ENCODE data around the gene EHMT1. TPM values are rescaled to one million over a fixed set of nuclear protein-coding genes. Genes with fewer than 3 reads are reported as not detected.
A peak's percentile ranks its signal among the peaks of the same experiment; 100 is the strongest.

Gene EHMT1
- polyA plus RNA-seq, 2 of the 4 experiments (the other 2 are of a cell fraction), result 41.3 to 48.0 TPM

- no peak for FAIRE-seq
- Histone ChIP-seq H3K4me2 (no peak overlapping the region), H3K27ac (no peak overlapping the region), H3K4me3 (no peak overlapping the region), H3K4me1 (no peaks in the 10 kb centered on the region), H3K9me3 (no peaks in the 10 kb centered on the region)
- WGBS (ENCODE audit: missing lambda C conversion rate), result 93% methylated on average over 14 of the region's 14 CpGs
- no peak for ATAC-seq
- ChIA-PET POLR2A (no interaction called here), CTCF (interaction anchor here (0.6 to 1.2 kb wide), 2 partner anchors 9 to 18 kb away, joined by 3 read pairs; no protein-coding TSS in a partner anchor)
- TF ChIP-seq CHD2 (IDR thresholded peaks at IDR 0.05; ENCODE audit: low read length, partially characterized antibody), result no peak
- no peak for TF ChIP-seq FOSL2 (IDR thresholded peaks at IDR 0.05)
- TF ChIP-seq FOSL2 (CRISPR knock-in tag; IDR thresholded peaks at IDR 0.05), result peak; percentile 57
- DNase-seq (ENCODE audit: low read depth in 1 of 2, low spot score in 1 of 2), result no peak
Measured at GRCh38 chr9:137804908-137805630, 186.3 kb downstream of the EHMT1 start.

GRCh38 chr9:137807721-137808703 lies 189.2 kb downstream of the EHMT1 start:
- Histone ChIP-seq H3K4me1 (no peaks in the 10 kb centered on the region), H3K9me3 (no peaks in the 10 kb centered on the region), H3K27ac (no peak overlapping the region), H3K4me2 (no peak overlapping the region), H3K4me3 (no peak overlapping the region)
- TF ChIP-seq ATOH8 (CRISPR knock-in tag; IDR thresholded peaks at IDR 0.05; ENCODE audit: low read depth), result no peak
- no peak for TF ChIP-seq RARB (CRISPR knock-in tag; IDR thresholded peaks at IDR 0.05)
- no peak for TF ChIP-seq HES2 (IDR thresholded peaks at IDR 0.05)
- no peak for TF ChIP-seq PBX3 (IDR thresholded peaks at IDR 0.05)
- TF ChIP-seq CBX2 (IDR thresholded peaks at IDR 0.05; ENCODE audit: borderline replicate concordance, low read depth), result no peak
- no peak for TF ChIP-seq TFCP2L1 (CRISPR knock-in tag; IDR thresholded peaks at IDR 0.05)
- TF ChIP-seq KDM1A (IDR thresholded peaks at IDR 0.05; ENCODE audit: low read depth), result no peak
- TF ChIP-seq JUNB (IDR thresholded peaks at IDR 0.05), result no peak
- no peak for TF ChIP-seq HDAC2 (IDR thresholded peaks at IDR 0.05)
- TF ChIP-seq MYC (IDR thresholded peaks at IDR 0.05; ENCODE audit: borderline replicate concordance, low read length), result no peak
- no peak for TF ChIP-seq FOSB (CRISPR knock-in tag; IDR thresholded peaks at IDR 0.05)
- no peak for TF ChIP-seq HOXB13 (CRISPR knock-in tag; IDR thresholded peaks at IDR 0.05; ENCODE audit: low read depth)
- ATAC-seq (no peak), FAIRE-seq (no peak), DNase-seq (ENCODE audit: low read depth in 1 of 2, low spot score in 1 of 2) (no peak)
- POLR2A ChIA-PET, result no interaction called here
- CTCF ChIA-PET, result interaction anchor here (1.0 kb wide), 1 partner anchor 17 kb away, joined by 3 read pairs; no protein-coding TSS in a partner anchor
- 92% methylated on average over 19 of the region's 22 CpGs for WGBS (ENCODE audit: missing lambda C conversion rate)

- POLR2A ChIA-PET, result no interaction called here
- 93% methylated on average over 21 of the region's 23 CpGs for WGBS (ENCODE audit: missing lambda C conversion rate)
- CTCF ChIA-PET, result interaction anchor here (1.0 kb wide), 1 partner anchor 16 kb away, joined by 3 read pairs; no protein-coding TSS in a partner anchor
Measured at GRCh38 chr9:137809040-137809576, 190.3 kb downstream of the EHMT1 start.

More at GRCh38 chr9:137809040-137809576, 190.3 kb downstream of the EHMT1 start:
- FAIRE-seq, result no peak
- no peak overlapping the region for H3K4me2 ChIP-seq
- no peak overlapping the region for H3K27ac ChIP-seq
- no peak for ATAC-seq
- no peak overlapping the region for H3K4me3 ChIP-seq
- TF ChIP-seq EHF (CRISPR knock-in tag; IDR thresholded peaks at IDR 0.05) (no peak), MAZ (IDR thresholded peaks at IDR 0.05; ENCODE audit: borderline replicate concordance, low read depth, low read length) (no peak), RCOR1 (IDR thresholded peaks at IDR 0.05; ENCODE audit: low read depth, low read length) (no peak), HOXB5 (CRISPR knock-in tag; IDR thresholded peaks at IDR 0.05) (no peak), POLR2AphosphoS2 (conservative IDR thresholded peaks at IDR 0.05; ENCODE audit: low read length) (no peak), FOXS1 (CRISPR knock-in tag; IDR thresholded peaks at IDR 0.05) (no peak), TFCP2L1 (CRISPR knock-in tag; IDR thresholded peaks at IDR 0.05) (no peak), ZSCAN20 (CRISPR knock-in tag; IDR thresholded peaks at IDR 0.05) (no peak), ZNF302 (CRISPR knock-in tag; IDR thresholded peaks at IDR 0.05) (no peak), ELK1 (IDR thresholded peaks at IDR 0.05; ENCODE audit: low read depth, low read length) (no peak), CBX8 (IDR thresholded peaks at IDR 0.05) (no peak), NR3C1 (IDR thresholded peaks at IDR 0.05) (no peak), BCL3 (IDR thresholded peaks at IDR 0.05) (no peak), CHD4 (IDR thresholded peaks at IDR 0.05; ENCODE audit: borderline replicate concordance) (no peak)
- DNase-seq (ENCODE audit: low read depth in 1 of 2, low spot score in 1 of 2), result no peak
- H3K4me1 ChIP-seq, result no peaks in the 10 kb centered on the region
- no peaks in the 10 kb centered on the region for H3K9me3 ChIP-seq

Data from A549 (cell line).